ENCODE data around the gene DGKQ.
"Not testable (repeated sequence)": the region's sequence is repeated elsewhere in the genome, so short reads cannot be mapped to it uniquely, and the experiment has no call there.

The DGKQ gene

DNA sequence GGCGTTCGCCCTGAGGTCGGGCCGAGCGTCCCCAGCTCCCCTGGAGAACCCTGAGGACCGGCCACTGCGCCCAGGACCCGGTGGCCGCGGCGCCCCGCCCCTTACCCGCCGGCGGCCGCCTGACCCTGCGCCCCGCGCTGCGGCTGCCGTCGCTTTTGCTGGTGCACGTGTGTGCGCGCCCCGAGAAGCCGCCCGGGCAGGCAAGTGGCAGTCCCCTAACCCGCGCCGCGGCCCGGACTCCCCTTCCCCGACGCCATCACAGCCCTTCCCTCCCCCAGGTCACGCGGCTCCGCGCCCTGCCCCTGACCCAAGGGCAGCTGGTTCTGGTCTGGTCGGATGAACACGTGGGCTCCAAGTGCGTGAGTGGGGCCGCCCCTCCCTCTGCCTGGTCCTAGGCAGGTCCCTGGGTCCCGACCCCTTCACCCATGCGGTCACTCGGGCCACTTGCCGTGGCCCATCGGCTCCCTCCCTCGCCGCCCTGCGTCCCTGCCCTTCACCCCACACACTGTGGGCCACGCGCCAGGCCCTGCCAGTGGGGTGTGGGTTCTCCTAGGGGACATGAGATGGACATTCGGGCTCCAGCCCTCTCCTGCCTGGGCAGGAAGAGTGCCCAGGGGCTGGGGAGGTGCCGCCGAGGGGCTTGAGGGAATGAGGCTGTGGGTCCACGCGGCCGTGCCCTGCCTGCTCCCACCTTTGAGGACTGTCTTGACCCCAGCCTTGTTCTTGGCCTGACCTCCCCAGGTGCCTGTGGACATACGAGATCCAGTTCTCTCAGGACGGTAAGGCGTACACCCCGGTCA lies 30.1 kb upstream of the DGKQ start:
- FAIRE-seq: no peak
- DNase-seq (ENCODE audit: insufficient read length, low spot score): no peak

DNA sequence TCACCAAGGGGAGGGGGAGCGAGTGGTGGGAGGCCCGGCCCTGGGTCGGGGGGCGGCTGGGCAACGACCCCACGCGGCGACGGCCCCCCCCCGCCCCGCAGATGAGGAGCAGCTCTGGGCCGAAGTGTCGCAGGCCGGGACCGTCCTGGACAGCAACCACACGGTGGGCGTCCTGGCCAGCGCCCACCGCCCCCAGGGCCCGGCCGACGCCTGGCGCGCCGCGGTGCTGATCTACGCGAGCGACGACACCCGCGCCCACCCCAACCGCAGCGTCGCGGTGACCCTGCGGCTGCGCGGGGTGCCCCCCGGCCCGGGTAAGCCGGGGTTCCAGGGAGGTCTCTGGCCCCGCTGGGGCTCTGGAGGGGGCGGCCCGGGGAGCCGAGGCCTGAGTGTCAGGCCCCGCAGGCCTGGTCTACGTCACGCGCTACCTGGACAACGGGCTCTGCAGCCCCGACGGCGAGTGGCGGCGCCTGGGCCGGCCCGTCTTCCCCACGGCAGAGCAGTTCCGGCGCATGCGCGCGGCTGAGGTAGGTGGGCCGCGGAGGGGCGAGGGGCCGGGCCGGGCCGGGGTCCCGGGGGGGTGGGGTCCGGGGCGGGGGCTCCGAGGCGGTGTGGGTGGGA lies 29.4 kb upstream of the DGKQ start:
- FAIRE-seq: no peak

More for the DNA sequence above, 30.1 kb upstream of the DGKQ start:
- TF ChIP-seq TAF1 (IDR thresholded peaks at IDR 0.05; ENCODE audit: low read depth, low read length): no peak
- no peak for TF ChIP-seq POLR2AphosphoS5 (IDR thresholded peaks at IDR 0.05; ENCODE audit: low read depth, low read length)

DNA sequence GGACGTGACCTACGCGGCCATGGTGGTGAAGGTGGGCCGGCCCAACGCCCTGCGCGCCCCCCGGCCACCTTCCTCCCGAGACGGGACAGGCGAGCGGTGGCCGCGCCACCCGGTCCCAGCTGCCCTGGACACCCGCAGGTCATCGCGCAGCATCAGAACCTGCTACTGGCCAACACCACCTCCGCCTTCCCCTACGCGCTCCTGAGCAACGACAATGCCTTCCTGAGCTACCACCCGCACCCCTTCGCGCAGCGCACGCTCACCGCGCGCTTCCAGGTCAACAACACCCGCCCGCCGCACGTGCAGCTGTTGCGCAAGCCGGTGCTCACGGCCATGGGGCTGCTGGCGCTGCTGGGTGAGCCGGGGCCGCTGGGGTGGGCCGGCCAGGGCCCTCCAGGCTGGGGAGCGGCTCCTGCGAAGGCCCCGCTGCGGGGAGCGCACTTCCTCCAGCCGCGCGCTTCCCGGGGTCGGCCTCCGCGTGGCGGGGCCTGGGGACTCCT lies 28.8 kb upstream of the DGKQ start:
- FAIRE-seq: no peak
- TF ChIP-seq POLR2A (IDR thresholded peaks at IDR 0.05; ENCODE audit: low read depth, low read length): no peak
- TF ChIP-seq TAF1 (IDR thresholded peaks at IDR 0.05; ENCODE audit: low read depth, low read length): no peak
- TF ChIP-seq POLR2AphosphoS5 (IDR thresholded peaks at IDR 0.05; ENCODE audit: low read depth, low read length): no peak
- no peak for TF ChIP-seq POU2F2 (IDR thresholded peaks at IDR 0.05; ENCODE audit: low read depth, low read length)
- TF ChIP-seq PAX5 (IDR thresholded peaks at IDR 0.05; ENCODE audit: insufficient read depth, low read length, severe bottlenecking): no peak
- no peak for TF ChIP-seq SPI1 (IDR thresholded peaks at IDR 0.05; ENCODE audit: low read depth, low read length)
- no peak for DNase-seq (ENCODE audit: insufficient read length, low spot score)

More for the DNA sequence above, 29.4 kb upstream of the DGKQ start:
- no peak for DNase-seq (ENCODE audit: insufficient read length, low spot score)
- TF ChIP-seq TAF1 (IDR thresholded peaks at IDR 0.05; ENCODE audit: low read depth, low read length) (no peak), POLR2AphosphoS5 (IDR thresholded peaks at IDR 0.05; ENCODE audit: low read depth, low read length) (no peak), PAX5 (IDR thresholded peaks at IDR 0.05; ENCODE audit: insufficient read depth, low read length, severe bottlenecking) (no peak), SPI1 (IDR thresholded peaks at IDR 0.05; ENCODE audit: low read depth, low read length) (no peak), POU2F2 (IDR thresholded peaks at IDR 0.05; ENCODE audit: low read depth, low read length) (no peak), POLR2A (IDR thresholded peaks at IDR 0.05; ENCODE audit: low read depth, low read length) (no peak)

GRCh38 chr4:1001561-1002130 lies 28.3 kb upstream of the DGKQ start:
- DNase-seq (ENCODE audit: insufficient read length, low spot score) (no peak), FAIRE-seq (no peak)
- no peak for TF ChIP-seq POU2F2 (IDR thresholded peaks at IDR 0.05; ENCODE audit: low read depth, low read length)
- no peak for TF ChIP-seq SPI1 (IDR thresholded peaks at IDR 0.05; ENCODE audit: low read depth, low read length)
- no peak for TF ChIP-seq POLR2AphosphoS5 (IDR thresholded peaks at IDR 0.05; ENCODE audit: low read depth, low read length)
- TF ChIP-seq TAF1 (IDR thresholded peaks at IDR 0.05; ENCODE audit: low read depth, low read length): no peak
- no peak for TF ChIP-seq PAX5 (IDR thresholded peaks at IDR 0.05; ENCODE audit: insufficient read depth, low read length, severe bottlenecking)
- TF ChIP-seq POLR2A (IDR thresholded peaks at IDR 0.05; ENCODE audit: low read depth, low read length): no peak

- TF ChIP-seq POLR2A (IDR thresholded peaks at IDR 0.05; ENCODE audit: low read depth, low read length) (no peak), SPI1 (IDR thresholded peaks at IDR 0.05; ENCODE audit: low read depth, low read length) (no peak)
- FAIRE-seq (no peak), DNase-seq (ENCODE audit: insufficient read length, low spot score) (no peak)
Measured at GRCh38 chr4:1000686-1001260, 27.4 kb upstream of the DGKQ start.

GRCh38 chr4:999882-1000425 lies 26.6 kb upstream of the DGKQ start:
- no peak for TF ChIP-seq TAF1 (IDR thresholded peaks at IDR 0.05; ENCODE audit: low read depth, low read length)
- TF ChIP-seq POLR2A (IDR thresholded peaks at IDR 0.05; ENCODE audit: low read depth, low read length): no peak
- TF ChIP-seq PAX5 (IDR thresholded peaks at IDR 0.05; ENCODE audit: insufficient read depth, low read length, severe bottlenecking): no peak
- TF ChIP-seq POU2F2 (IDR thresholded peaks at IDR 0.05; ENCODE audit: low read depth, low read length): no peak
- no peak for TF ChIP-seq SPI1 (IDR thresholded peaks at IDR 0.05; ENCODE audit: low read depth, low read length)
- no peak for TF ChIP-seq POLR2AphosphoS5 (IDR thresholded peaks at IDR 0.05; ENCODE audit: low read depth, low read length)
- no peak for FAIRE-seq
- DNase-seq (ENCODE audit: insufficient read length, low spot score): no peak

GRCh38 chr4:999240-999863 lies 26.0 kb upstream of the DGKQ start:
- FAIRE-seq; DNase-seq (ENCODE audit: insufficient read length, low spot score): not testable (repeated sequence)

- DNase-seq (ENCODE audit: insufficient read length, low spot score) (no peak), FAIRE-seq (no peak)
- no peak for TF ChIP-seq POLR2AphosphoS5 (IDR thresholded peaks at IDR 0.05; ENCODE audit: low read depth, low read length)
- TF ChIP-seq TAF1 (IDR thresholded peaks at IDR 0.05; ENCODE audit: low read depth, low read length): no peak
- TF ChIP-seq POLR2A (IDR thresholded peaks at IDR 0.05; ENCODE audit: low read depth, low read length): no peak
- TF ChIP-seq PAX5 (IDR thresholded peaks at IDR 0.05; ENCODE audit: insufficient read depth, low read length, severe bottlenecking): no peak
- no peak for TF ChIP-seq SPI1 (IDR thresholded peaks at IDR 0.05; ENCODE audit: low read depth, low read length)
- no peak for TF ChIP-seq POU2F2 (IDR thresholded peaks at IDR 0.05; ENCODE audit: low read depth, low read length)
Measured at GRCh38 chr4:998096-998691, 24.8 kb upstream of the DGKQ start.
